CD14-positive monocyte (primary cell): Measurements from ENCODE around the gene ACBD7. TPM values are rescaled to one million over a fixed set of nuclear protein-coding genes. Genes with fewer than 3 reads are reported as not detected.

Experiments used
- DNase-seq, 3 donors: peaks; one replicate each; pipeline ENCODE4 v3.0.0-alpha.2; 2011 to 2022
- H2AFZ ChIP-seq: 2 replicates; pipeline ENCODE4 v1.6.0; 2012; ENCODE audit warnings: mild to moderate bottlenecking, low read depth, low read length, inconsistent platforms; ENCODE audit not compliant: insufficient read depth, poor library complexity, severe bottlenecking
- H3K27ac ChIP-seq, 2 donors: 1 replicate in 1 of 2; 2 replicates in 1 of 2; pipeline ENCODE4 v1.5.1; 2012 to 2013; ENCODE audit warnings: low read length in 2 of 2, control low read depth in 1 of 2, inconsistent platforms in 1 of 2, low read depth in 1 of 2, mild to moderate bottlenecking in 1 of 2
- H3K27me3 ChIP-seq, 2 donors: one replicate each; pipeline versions ENCODE4 v1.6.0 to v1.6.1; 2011 to 2013; ENCODE audit warnings: low read length in 2 of 2; ENCODE audit not compliant: control insufficient read depth in 2 of 2, insufficient read depth in 2 of 2
- H3K36me3 ChIP-seq, 2 donors: replicated peaks in 1 of 2; 1 replicate in 1 of 2; 2 replicates in 1 of 2; pipeline versions ENCODE4 v1.5.1 to v1.6.1; 2012 to 2013; ENCODE audit warnings: low read length in 2 of 2, control low read depth in 1 of 2, inconsistent platforms in 1 of 2, mild to moderate bottlenecking in 1 of 2; ENCODE audit not compliant: insufficient read depth in 2 of 2, control insufficient read depth in 1 of 2
- H3K4me1 ChIP-seq, 2 donors: 1 replicate in 1 of 2; 2 replicates in 1 of 2; pipeline versions ENCODE4 v1.5.1 to v1.6.1; 2012 to 2013; ENCODE audit warnings: low read length in 2 of 2, control low read depth in 1 of 2, inconsistent platforms in 1 of 2, mild to moderate bottlenecking in 1 of 2, moderate library complexity in 1 of 2; ENCODE audit not compliant: insufficient read depth in 2 of 2, control insufficient read depth in 1 of 2
- H3K4me2 ChIP-seq: replicated peaks from 2 replicates; pipeline ENCODE3; 2012; ENCODE audit warnings: low read length, moderate library complexity, mild to moderate bottlenecking; ENCODE audit not compliant: poor library complexity, severe bottlenecking; ENCODE audit errors: extremely low read depth
- H3K4me3 ChIP-seq, 3 experiments: fragments of 200-600 bp in 1 of 3; sonication (generic) in 1 of 3; replicated peaks in 1 of 3; 1 replicate in 2 of 3; 2 replicates in 1 of 3; pipeline ENCODE4 v1.5.1; 2011 to 2013; ENCODE audit warnings: low read length in 3 of 3, mild to moderate bottlenecking in 3 of 3, control low read depth in 2 of 3, low read depth in 2 of 3, inconsistent platforms in 1 of 3, moderate library complexity in 1 of 3
- H3K79me2 ChIP-seq: 2 replicates; pipeline ENCODE4 v1.6.0; 2012; ENCODE audit warnings: mild to moderate bottlenecking, control low read depth, inconsistent platforms, low read length, moderate library complexity; ENCODE audit not compliant: insufficient read depth
- H3K9ac ChIP-seq: 2 replicates; pipeline ENCODE4 v1.6.0; 2017; ENCODE audit warnings: low read length, mild to moderate bottlenecking; ENCODE audit not compliant: insufficient read depth, poor library complexity, severe bottlenecking
- H3K9me3 ChIP-seq, 2 donors: replicated peaks in 1 of 2; 1 replicate in 1 of 2; 2 replicates in 1 of 2; pipeline versions ENCODE4 v1.5.1 to v1.6.1; 2012 to 2013; ENCODE audit warnings: low read length in 2 of 2, control low read depth in 1 of 2; ENCODE audit not compliant: control insufficient read depth in 1 of 2, insufficient read depth in 1 of 2
- H4K20me1 ChIP-seq: 2 replicates; pipeline ENCODE4 v1.6.0; 2012; ENCODE audit warnings: mild to moderate bottlenecking, low read length, control low read depth, moderate library complexity; ENCODE audit not compliant: insufficient read depth
- H3K27ac Mint-ChIP-seq, 7 donors: one replicate each; pipeline ENCODE4 v1.8.0; 2020; ENCODE audit warnings: mild to moderate bottlenecking in 7 of 7, mixed read lengths in 7 of 7, moderate library complexity in 6 of 7, inconsistent platforms in 2 of 7
- H3K27me3 Mint-ChIP-seq, 3 donors: one replicate each; pipeline ENCODE4 v1.8.0; 2021 to 2022; ENCODE audit warnings: low read depth in 3 of 3, mild to moderate bottlenecking in 3 of 3, mixed read lengths in 3 of 3, moderate library complexity in 3 of 3, inconsistent platforms in 1 of 3
- H3K36me3 Mint-ChIP-seq, 2 donors: one replicate each; pipeline ENCODE4 v1.8.0; 2020; ENCODE audit warnings: mixed read lengths in 2 of 2, inconsistent platforms in 1 of 2, mild to moderate bottlenecking in 1 of 2
- H3K4me1 Mint-ChIP-seq: one replicate; pipeline ENCODE4 v1.8.0; 2020; ENCODE audit warnings: mild to moderate bottlenecking, mixed read lengths
- H3K4me3 Mint-ChIP-seq, 2 donors: one replicate each; pipeline ENCODE4 v1.8.0; 2020; ENCODE audit warnings: mild to moderate bottlenecking in 2 of 2, mixed read lengths in 2 of 2, moderate library complexity in 1 of 2
- H3K9me3 Mint-ChIP-seq, 7 donors: one replicate each; pipeline ENCODE4 v1.8.0; 2020 to 2022; ENCODE audit warnings: mixed read lengths in 7 of 7, mild to moderate bottlenecking in 6 of 7, moderate library complexity in 6 of 7, inconsistent platforms in 2 of 7
- WGBS: methylation state at CpG from one replicate; pipeline ENCODE4 v1.1.5; 2013; ENCODE audit warnings: missing lambda C conversion rate; ENCODE audit not compliant: insufficient coverage; 5-methylcytosine and 5-hydroxymethylcytosine counted together
- intact Hi-C, 2 donors: fragments of 100-400 bp; cut with micrococcal nuclease; formaldehyde crosslinking; loops; one replicate each; pipeline versions ENCODE4 v1.15.0 to v1.15.1; 2023
- polyA plus RNA-seq, 3 donors: library from polyadenylated mRNA; depleted of rRNA in 1 of 3; unstranded in 2 of 3; stranded (reverse) in 1 of 3; fragments of 300-500 nt in 2 of 3; fragments of >200 nt in 1 of 3; fragmentation: Illumina TruSeq in 2 of 3; gene quantifications; 1 replicate in 2 of 3; 2 replicates in 1 of 3; pipeline ENCODE4 v1.2.3, GENCODE V29; 2012 to 2021
- TF ChIP-seq, protein P1 (sequence below): fragments of 200-600 bp; IDR thresholded peaks from one replicate; pipeline ENCODE4 v1.8.0; 2022; ENCODE audit warnings: antibody characterized with exemption, mild to moderate bottlenecking

The ACBD7 gene
- polyA plus RNA-seq, 3 donors = 0.11 TPM; not detected in 2

DNA sequence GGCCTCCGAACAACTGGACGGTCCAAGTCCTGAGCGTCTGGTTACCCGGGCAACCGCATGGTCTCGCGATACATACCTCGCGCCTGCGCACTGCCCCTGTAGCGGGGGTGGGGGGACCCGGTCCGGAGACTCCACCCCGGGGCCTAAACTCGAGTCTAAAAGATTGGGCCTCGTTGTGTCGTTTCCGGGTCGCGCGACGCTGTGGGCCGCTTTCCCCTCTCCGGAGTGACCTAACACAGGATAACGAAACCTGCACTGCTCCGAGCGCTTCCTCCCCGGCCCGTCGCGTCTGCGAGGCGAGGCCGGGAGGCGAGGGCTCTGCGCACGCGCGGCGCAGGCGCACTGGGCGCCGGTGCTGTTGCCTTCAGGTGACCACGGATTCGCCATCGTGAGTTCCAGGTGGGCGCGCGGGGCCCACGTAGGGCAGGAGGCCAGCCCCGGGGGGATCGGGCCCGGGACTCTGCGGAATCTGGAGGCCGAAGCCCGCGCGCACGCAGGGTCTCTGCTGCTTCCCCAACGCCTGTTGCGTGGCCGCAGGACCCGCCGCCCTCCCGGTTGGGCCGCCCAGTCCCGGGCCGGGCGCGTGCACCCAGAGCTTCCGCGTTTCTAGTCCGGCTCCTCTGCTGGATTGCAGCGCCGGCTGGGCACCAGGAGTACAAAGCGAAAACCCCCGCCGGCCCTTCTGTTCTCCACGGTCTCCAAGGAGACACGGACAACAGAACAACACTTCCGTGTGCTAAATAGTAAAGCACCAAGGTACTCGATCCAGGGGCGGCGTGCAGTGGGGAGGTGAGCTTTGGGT, 8.6 kb upstream of the ACBD7 start, which contains the start of gene RPP38:
Gene RPP38 (plus strand): TSS at position 345 of the 802 bp plus-strand sequence. CDS start 5,960 bp downstream, outside the sequence.
- Mint-ChIP-seq H3K27ac (peak within 1 kb of the TSS; percentile 97 to 99 (median 98)), H3K4me3 (peak within 1 kb of the TSS; percentile 98 to 99)
- H3K4me1 ChIP-seq = peaks cover 19 to 21% of the 10 kb centered on the region in 2 donors

DNA sequence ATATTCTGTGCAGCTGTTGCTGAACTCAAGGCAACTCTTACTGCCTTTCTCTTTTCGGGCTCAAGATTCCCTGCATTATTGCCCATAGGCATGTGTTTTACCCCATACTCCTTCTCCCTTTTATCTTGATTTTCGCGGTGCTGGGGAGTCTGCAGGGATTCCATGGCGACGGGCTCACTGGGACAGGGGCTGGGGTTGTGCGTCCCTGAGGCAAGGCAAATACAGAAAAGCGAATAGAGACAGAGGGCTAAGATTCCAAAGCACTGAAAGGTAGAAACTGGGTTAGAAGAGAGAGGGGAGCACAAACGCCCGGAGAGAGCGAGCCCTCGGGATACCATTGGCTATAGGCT, 8.1 kb upstream of the ACBD7 start:
- Histone ChIP-seq H2AFZ (peak overlapping the region; percentile 93), H3K36me3 (peaks cover 0 to 16% of the 10 kb centered on the region in 2 donors), H3K27ac (peak overlapping the region; percentile 95 to 96), H3K9ac (peak overlapping the region; percentile 95), H3K27me3 (no peaks in the 10 kb centered on the region), H3K79me2 (peaks cover 40% of the 10 kb centered on the region), H3K4me1 (peaks cover 19 to 21% of the 10 kb centered on the region in 2 donors), H4K20me1 (peaks cover 29% of the 10 kb centered on the region), H3K9me3 (no peaks in the 10 kb centered on the region), H3K4me2 (peak overlapping the region; percentile 96), H3K4me3 (peak overlapping the region; percentile 67 to 81 (median 81))
- 0% methylated on average over 10 of the region's 11 CpGs for WGBS
- Mint-ChIP-seq H3K27ac (peak overlapping the region; percentile 97 to 99 (median 98)), H3K36me3 (peaks cover 13 to 16% of the 10 kb centered on the region in 2 donors), H3K9me3 (no peaks in the 10 kb centered on the region), H3K27me3 (peaks cover 0 to 8% (median 2%) of the 10 kb centered on the region in 3 donors), H3K4me3 (peak overlapping the region; percentile 98 to 99), H3K4me1 (peaks cover 23% of the 10 kb centered on the region)
- intact Hi-C loops = loop anchor here (5.0 kb wide), 3 partner anchors 71 to 259 kb away; partner anchors contain the start of genes DCLRE1C (in 2 of the 2), CDNF (in 1 of the 2), HSPA14 (in 1 of the 2) and MSANTD7 (in 1 of the 2)
- no peak for DNase-seq
- TF ChIP-seq, protein P1, sequence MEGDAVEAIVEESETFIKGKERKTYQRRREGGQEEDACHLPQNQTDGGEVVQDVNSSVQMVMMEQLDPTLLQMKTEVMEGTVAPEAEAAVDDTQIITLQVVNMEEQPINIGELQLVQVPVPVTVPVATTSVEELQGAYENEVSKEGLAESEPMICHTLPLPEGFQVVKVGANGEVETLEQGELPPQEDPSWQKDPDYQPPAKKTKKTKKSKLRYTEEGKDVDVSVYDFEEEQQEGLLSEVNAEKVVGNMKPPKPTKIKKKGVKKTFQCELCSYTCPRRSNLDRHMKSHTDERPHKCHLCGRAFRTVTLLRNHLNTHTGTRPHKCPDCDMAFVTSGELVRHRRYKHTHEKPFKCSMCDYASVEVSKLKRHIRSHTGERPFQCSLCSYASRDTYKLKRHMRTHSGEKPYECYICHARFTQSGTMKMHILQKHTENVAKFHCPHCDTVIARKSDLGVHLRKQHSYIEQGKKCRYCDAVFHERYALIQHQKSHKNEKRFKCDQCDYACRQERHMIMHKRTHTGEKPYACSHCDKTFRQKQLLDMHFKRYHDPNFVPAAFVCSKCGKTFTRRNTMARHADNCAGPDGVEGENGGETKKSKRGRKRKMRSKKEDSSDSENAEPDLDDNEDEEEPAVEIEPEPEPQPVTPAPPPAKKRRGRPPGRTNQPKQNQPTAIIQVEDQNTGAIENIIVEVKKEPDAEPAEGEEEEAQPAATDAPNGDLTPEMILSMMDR = no peak

More for the DNA sequence above, 8.6 kb upstream of the ACBD7 start, which contains the start of gene RPP38:
- no peaks in the 10 kb centered on the region for H3K27me3 ChIP-seq
- Mint-ChIP-seq H3K36me3 (peaks cover 19 to 22% of the 10 kb centered on the region in 2 donors), H3K27me3 (peaks cover 0 to 8% (median 2%) of the 10 kb centered on the region in 3 donors), H3K9me3 (no peaks in the 10 kb centered on the region), H3K4me1 (peaks cover 23% of the 10 kb centered on the region)
- H3K4me3 ChIP-seq = peak within 1 kb of the TSS; percentile 67 to 81 (median 81)
- peak; percentile 92 to 94 (median 94) for DNase-seq
- peak within 1 kb of the TSS; percentile 95 for H3K9ac ChIP-seq
- peaks cover 35% of the 10 kb centered on the region for H4K20me1 ChIP-seq
- WGBS = under 1% methylated on average over 84 of the region's 84 CpGs
- peak within 1 kb of the TSS; percentile 93 for H2AFZ ChIP-seq
- H3K36me3 ChIP-seq = peaks cover 3 to 22% of the 10 kb centered on the region in 2 donors
- intact Hi-C loops = loop anchor here (5.0 kb wide), 3 partner anchors 70 to 260 kb away; partner anchors contain the start of genes DCLRE1C (in 2 of the 2), CDNF (in 1 of the 2), HSPA14 (in 1 of the 2) and MSANTD7 (in 1 of the 2)
- H3K79me2 ChIP-seq = peaks cover 40% of the 10 kb centered on the region
- TF ChIP-seq, protein P1 = no peak
- peak within 1 kb of the TSS; percentile 96 for H3K4me2 ChIP-seq
- H3K27ac ChIP-seq = peak within 1 kb of the TSS; percentile 95 to 96
- no peaks in the 10 kb centered on the region for H3K9me3 ChIP-seq
